WTC11 (cell line): ENCODE measurements around the gene FASTKD1. TPM values are rescaled to one million over a fixed set of nuclear protein-coding genes. Genes with fewer than 3 reads are reported as not detected.

Experiments used
- ATAC-seq: fragments of 200-7000 bp; cut with Tn5 transposase; 2 replicates; pipeline ENCODE4 v1.10.0; 2021; ENCODE audit warnings: mild to moderate bottlenecking, moderate library complexity
- CTCF ChIA-PET: fragments of 300-600 bp; sonication (Branson Sonifier 250); formaldehyde crosslinking; loops from one replicate; lab custom pipeline; 2021; ENCODE audit warnings: antibody characterized with exemption; lab: Charles Lee
- POLR2A ChIA-PET: fragments of 350-600 bp; sonication (Branson Sonifier 250); formaldehyde crosslinking; loops from one replicate; lab custom pipeline; 2021; ENCODE audit warnings: antibody characterized with exemption; lab: Charles Lee
- DNase-seq: peaks from one replicate; pipeline ENCODE4 v3.0.0; 2021; ENCODE audit warnings: low spot score
- H3K27ac Mint-ChIP-seq: 2 replicates; pipeline ENCODE4 v1.8.0; 2021; ENCODE audit warnings: mixed read lengths
- H3K27me3 Mint-ChIP-seq: 2 replicates; pipeline ENCODE4 v1.8.0; 2021; ENCODE audit warnings: low read depth, mild to moderate bottlenecking, moderate library complexity, mixed read lengths
- H3K36me3 Mint-ChIP-seq: 2 replicates; pipeline ENCODE4 v1.8.0; 2021; ENCODE audit warnings: mixed read lengths
- H3K4me1 Mint-ChIP-seq: 2 replicates; pipeline ENCODE4 v1.8.0; 2022; ENCODE audit warnings: mixed read lengths
- H3K4me3 Mint-ChIP-seq: 2 replicates; pipeline ENCODE4 v1.8.0; 2021; ENCODE audit warnings: mild to moderate bottlenecking, moderate library complexity, mixed read lengths
- H3K9me3 Mint-ChIP-seq: 2 replicates; pipeline ENCODE4 v1.8.0; 2021; ENCODE audit warnings: mixed read lengths
- CBFB ChIP-seq: sonication (generic); formaldehyde crosslinking; IDR thresholded peaks from 2 replicates; pipeline ENCODE4 v1.8.1; 2022; ENCODE audit warnings: mild to moderate bottlenecking, low read depth, missing genetic modification reagents
- FOXK1 ChIP-seq: sonication (generic); formaldehyde crosslinking; IDR thresholded peaks from 2 replicates; pipeline ENCODE4 v1.8.0; 2022; ENCODE audit warnings: mild to moderate bottlenecking, moderate library complexity, missing genetic modification reagents
- GABPB1 ChIP-seq: sonication (generic); formaldehyde crosslinking; IDR thresholded peaks from 2 replicates; pipeline ENCODE4 v1.8.1; 2023; ENCODE audit warnings: mild to moderate bottlenecking, missing genetic modification reagents
- IRF2 ChIP-seq: sonication (generic); formaldehyde crosslinking; IDR thresholded peaks from 2 replicates; pipeline ENCODE4 v1.8.0; 2022; ENCODE audit warnings: low read depth, missing genetic modification reagents, borderline replicate concordance
- JUN ChIP-seq: sonication (generic); formaldehyde crosslinking; IDR thresholded peaks from 2 replicates; pipeline ENCODE4 v1.8.0; 2023; ENCODE audit warnings: mild to moderate bottlenecking, missing genetic modification reagents
- NFYB ChIP-seq: sonication (generic); formaldehyde crosslinking; conservative IDR thresholded peaks from 2 replicates; pipeline ENCODE4 v1.8.0; 2022; ENCODE audit warnings: low read depth, missing genetic modification reagents
- NR1H2 ChIP-seq: sonication (generic); formaldehyde crosslinking; IDR thresholded peaks from 2 replicates; pipeline ENCODE4 v1.9.0; 2021; ENCODE audit warnings: mild to moderate bottlenecking, moderate library complexity, missing genetic modification reagents
- SMAD4 ChIP-seq: sonication (generic); formaldehyde crosslinking; IDR thresholded peaks from 2 replicates; pipeline ENCODE4 v1.8.0; 2022; ENCODE audit warnings: mild to moderate bottlenecking, missing genetic modification reagents
- TCF7 ChIP-seq: sonication (generic); formaldehyde crosslinking; IDR thresholded peaks from 2 replicates; pipeline ENCODE4 v1.8.0; 2022; ENCODE audit warnings: mild to moderate bottlenecking, low read depth, missing genetic modification reagents, moderate library complexity
- TEAD1 ChIP-seq: sonication (generic); formaldehyde crosslinking; IDR thresholded peaks from 2 replicates; pipeline ENCODE4 v1.8.0; 2022; ENCODE audit warnings: mild to moderate bottlenecking, missing genetic modification reagents
- TP53 ChIP-seq: sonication (generic); formaldehyde crosslinking; IDR thresholded peaks from 2 replicates; pipeline ENCODE4 v1.8.1; 2023; ENCODE audit warnings: mild to moderate bottlenecking, missing genetic modification reagents
- ZNF121 ChIP-seq: sonication (generic); formaldehyde crosslinking; IDR thresholded peaks from 2 replicates; pipeline ENCODE4 v1.8.0; 2023; ENCODE audit warnings: missing genetic modification reagents
- total RNA-seq: library from RNA; stranded (reverse); gene quantifications from 3 replicates; pipeline ENCODE4 v1.2.3, GENCODE V29; 2021
- TF ChIP-seq, protein P1 (sequence below): sonication (generic); formaldehyde crosslinking; IDR thresholded peaks from 2 replicates; pipeline ENCODE4 v1.8.1; 2023; ENCODE audit warnings: mild to moderate bottlenecking, moderate library complexity, missing genetic modification reagents
- TF ChIP-seq, protein P2 (sequence below): sonication (generic); formaldehyde crosslinking; IDR thresholded peaks from 2 replicates; pipeline ENCODE4 v1.8.1; 2023; ENCODE audit warnings: mild to moderate bottlenecking, missing genetic modification reagents
- TF ChIP-seq, protein P3 (sequence below): fragments of 250-450 bp; sonication (Bioruptor Pico); IDR thresholded peaks from 2 replicates; pipeline ENCODE4 v2.1.2; 2022; ENCODE audit warnings: mild to moderate bottlenecking, moderate library complexity
- TF ChIP-seq, protein P4 (sequence below): sonication (generic); formaldehyde crosslinking; IDR thresholded peaks from 2 replicates; pipeline ENCODE4 v1.8.0; 2022; ENCODE audit warnings: mild to moderate bottlenecking, missing genetic modification reagents
- TF ChIP-seq, protein P5 (sequence below): sonication (generic); formaldehyde crosslinking; IDR thresholded peaks from 2 replicates; pipeline ENCODE4 v1.8.1; 2023; ENCODE audit warnings: mild to moderate bottlenecking, missing genetic modification reagents, moderate library complexity
- TF ChIP-seq, protein P6 (sequence below): sonication (generic); formaldehyde crosslinking; IDR thresholded peaks from 2 replicates; pipeline ENCODE4 v1.8.0; 2023; ENCODE audit warnings: missing genetic modification reagents, mild to moderate bottlenecking, borderline replicate concordance
- TF ChIP-seq, protein P7 (sequence below): sonication (generic); formaldehyde crosslinking; IDR thresholded peaks from 2 replicates; pipeline ENCODE4 v1.8.0; 2022; ENCODE audit warnings: mild to moderate bottlenecking, missing genetic modification reagents
- TF ChIP-seq, protein P8 (sequence below): fragments of 200-600 bp; IDR thresholded peaks from 2 replicates; pipeline ENCODE4 v1.8.0; 2022; ENCODE audit warnings: antibody characterized with exemption

FASTKD1 gene
- total RNA-seq, 1 experiment from 2014 or later, result 69.7 TPM

DNA sequence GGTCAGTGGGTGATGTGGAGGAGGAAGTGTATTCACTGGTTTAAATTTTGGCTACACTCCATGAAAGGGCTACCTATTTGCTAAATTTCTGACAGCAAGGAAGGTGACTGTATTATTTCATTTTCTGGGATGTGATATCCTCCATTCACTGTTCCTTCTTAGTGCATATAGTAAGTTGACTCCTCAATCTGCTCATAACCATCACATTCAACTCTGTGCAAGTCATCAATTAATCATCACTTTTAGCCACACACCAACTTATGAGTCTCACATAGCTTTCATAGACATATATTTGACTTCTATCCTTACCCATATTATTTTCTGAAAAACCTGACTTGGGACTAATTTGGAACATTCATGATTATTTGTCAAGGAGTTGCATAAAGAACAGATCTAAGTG is 47.2 kb downstream of the FASTKD1 start (continued):
- no peak for TF ChIP-seq FOXK1 (CRISPR knock-in tag)
- TF ChIP-seq IRF2, result no peak
- no peak for TF ChIP-seq CBFB (CRISPR knock-in tag)
- no peak for TF ChIP-seq SMAD4 (CRISPR knock-in tag)
- TF ChIP-seq, all 79 proteins: peak for 0

DNA sequence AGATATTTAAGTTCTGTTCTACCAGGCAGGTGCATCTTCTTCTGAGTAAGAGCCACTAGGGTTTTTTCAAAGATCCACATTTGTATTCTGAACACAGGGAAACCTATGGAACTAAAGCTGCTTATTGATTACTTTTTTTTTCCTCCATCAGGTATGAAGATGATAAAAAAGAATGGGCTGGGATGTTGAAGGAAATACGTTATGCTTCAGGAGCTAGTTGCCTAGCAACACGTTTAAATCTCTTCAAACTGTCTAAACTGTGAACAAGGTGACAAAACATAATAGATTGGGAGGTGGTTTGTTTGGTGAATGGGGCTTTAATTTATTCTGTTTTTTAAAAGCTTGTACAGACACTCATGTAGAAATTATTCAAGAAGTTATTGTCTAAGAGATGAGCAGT is 48.2 kb downstream of the FASTKD1 start:
- peaks cover 7% of the 10 kb centered on the region for H3K36me3 Mint-ChIP-seq
- H3K27me3 Mint-ChIP-seq, result no peaks in the 10 kb centered on the region
- ATAC-seq (no peak), DNase-seq (no peak)
- no peaks in the 10 kb centered on the region for H3K9me3 Mint-ChIP-seq
- H3K4me3 Mint-ChIP-seq, result no peak overlapping the region
- TF ChIP-seq, protein P1, sequence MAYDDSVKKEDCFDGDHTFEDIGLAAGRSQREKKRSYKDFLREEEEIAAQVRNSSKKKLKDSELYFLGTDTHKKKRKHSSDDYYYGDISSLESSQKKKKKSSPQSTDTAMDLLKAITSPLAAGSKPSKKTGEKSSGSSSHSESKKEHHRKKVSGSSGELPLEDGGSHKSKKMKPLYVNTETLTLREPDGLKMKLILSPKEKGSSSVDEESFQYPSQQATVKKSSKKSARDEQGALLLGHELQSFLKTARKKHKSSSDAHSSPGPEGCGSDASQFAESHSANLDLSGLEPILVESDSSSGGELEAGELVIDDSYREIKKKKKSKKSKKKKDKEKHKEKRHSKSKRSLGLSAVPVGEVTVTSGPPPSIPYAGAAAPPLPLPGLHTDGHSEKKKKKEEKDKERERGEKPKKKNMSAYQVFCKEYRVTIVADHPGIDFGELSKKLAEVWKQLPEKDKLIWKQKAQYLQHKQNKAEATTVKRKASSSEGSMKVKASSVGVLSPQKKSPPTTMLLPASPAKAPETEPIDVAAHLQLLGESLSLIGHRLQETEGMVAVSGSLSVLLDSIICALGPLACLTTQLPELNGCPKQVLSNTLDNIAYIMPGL (CRISPR knock-in tag), result no peak
- TF ChIP-seq, protein P2, sequence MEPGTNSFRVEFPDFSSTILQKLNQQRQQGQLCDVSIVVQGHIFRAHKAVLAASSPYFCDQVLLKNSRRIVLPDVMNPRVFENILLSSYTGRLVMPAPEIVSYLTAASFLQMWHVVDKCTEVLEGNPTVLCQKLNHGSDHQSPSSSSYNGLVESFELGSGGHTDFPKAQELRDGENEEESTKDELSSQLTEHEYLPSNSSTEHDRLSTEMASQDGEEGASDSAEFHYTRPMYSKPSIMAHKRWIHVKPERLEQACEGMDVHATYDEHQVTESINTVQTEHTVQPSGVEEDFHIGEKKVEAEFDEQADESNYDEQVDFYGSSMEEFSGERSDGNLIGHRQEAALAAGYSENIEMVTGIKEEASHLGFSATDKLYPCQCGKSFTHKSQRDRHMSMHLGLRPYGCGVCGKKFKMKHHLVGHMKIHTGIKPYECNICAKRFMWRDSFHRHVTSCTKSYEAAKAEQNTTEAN (CRISPR knock-in tag), result no peak
- no peak for TF ChIP-seq NFYB
- no peak for TF ChIP-seq GABPB1 (CRISPR knock-in tag)
- TF ChIP-seq, protein P3, sequence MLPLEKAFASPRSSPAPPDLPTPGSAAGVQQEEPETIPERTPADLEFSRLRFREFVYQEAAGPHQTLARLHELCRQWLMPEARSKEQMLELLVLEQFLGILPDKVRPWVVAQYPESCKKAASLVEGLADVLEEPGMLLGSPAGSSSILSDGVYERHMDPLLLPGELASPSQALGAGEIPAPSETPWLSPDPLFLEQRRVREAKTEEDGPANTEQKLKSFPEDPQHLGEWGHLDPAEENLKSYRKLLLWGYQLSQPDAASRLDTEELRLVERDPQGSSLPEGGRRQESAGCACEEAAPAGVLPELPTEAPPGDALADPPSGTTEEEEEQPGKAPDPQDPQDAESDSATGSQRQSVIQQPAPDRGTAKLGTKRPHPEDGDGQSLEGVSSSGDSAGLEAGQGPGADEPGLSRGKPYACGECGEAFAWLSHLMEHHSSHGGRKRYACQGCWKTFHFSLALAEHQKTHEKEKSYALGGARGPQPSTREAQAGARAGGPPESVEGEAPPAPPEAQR (CRISPR knock-in tag), result no peak
- TF ChIP-seq, protein P4, sequence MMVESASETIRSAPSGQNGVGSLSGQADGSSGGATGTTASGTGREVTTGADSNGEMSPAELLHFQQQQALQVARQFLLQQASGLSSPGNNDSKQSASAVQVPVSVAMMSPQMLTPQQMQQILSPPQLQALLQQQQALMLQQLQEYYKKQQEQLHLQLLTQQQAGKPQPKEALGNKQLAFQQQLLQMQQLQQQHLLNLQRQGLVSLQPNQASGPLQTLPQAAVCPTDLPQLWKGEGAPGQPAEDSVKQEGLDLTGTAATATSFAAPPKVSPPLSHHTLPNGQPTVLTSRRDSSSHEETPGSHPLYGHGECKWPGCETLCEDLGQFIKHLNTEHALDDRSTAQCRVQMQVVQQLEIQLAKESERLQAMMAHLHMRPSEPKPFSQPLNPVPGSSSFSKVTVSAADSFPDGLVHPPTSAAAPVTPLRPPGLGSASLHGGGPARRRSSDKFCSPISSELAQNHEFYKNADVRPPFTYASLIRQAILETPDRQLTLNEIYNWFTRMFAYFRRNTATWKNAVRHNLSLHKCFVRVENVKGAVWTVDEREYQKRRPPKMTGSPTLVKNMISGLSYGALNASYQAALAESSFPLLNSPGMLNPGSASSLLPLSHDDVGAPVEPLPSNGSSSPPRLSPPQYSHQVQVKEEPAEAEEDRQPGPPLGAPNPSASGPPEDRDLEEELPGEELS, result no peak
- ChIA-PET POLR2A (no interaction called here), CTCF (interaction anchor here (0.7 kb wide), 1 partner anchor 73 kb away, joined by 9 read pairs; no protein-coding TSS in a partner anchor)
- no peaks in the 10 kb centered on the region for H3K4me1 Mint-ChIP-seq
- no peak overlapping the region for H3K27ac Mint-ChIP-seq

DNA sequence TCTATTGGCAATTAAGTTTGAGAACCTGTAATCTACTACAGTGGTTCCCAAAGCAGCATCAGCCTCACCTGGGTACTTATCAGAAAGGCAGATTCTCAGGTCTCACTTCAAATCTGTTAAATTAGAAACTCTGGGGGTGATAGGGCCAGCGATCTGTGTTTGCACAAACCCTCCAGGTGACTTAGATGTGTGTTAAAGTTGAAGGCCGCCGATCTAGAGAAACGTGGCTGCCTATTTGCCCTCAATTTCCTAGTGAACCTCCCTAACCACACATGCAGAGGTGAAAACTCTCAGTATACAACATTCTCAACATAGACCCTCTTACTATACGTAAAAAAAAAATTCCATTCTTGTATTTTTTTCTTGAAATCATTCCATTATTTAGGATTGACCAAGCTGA is 50.0 kb downstream of the FASTKD1 start:
- no peak overlapping the region for H3K27ac Mint-ChIP-seq
- H3K4me1 Mint-ChIP-seq, result no peaks in the 10 kb centered on the region
- H3K27me3 Mint-ChIP-seq, result no peaks in the 10 kb centered on the region
- no peaks in the 10 kb centered on the region; the same call in 1 of the 2 replicates for H3K36me3 Mint-ChIP-seq
- H3K4me3 Mint-ChIP-seq, result no peak overlapping the region
- POLR2A ChIA-PET, result no interaction called here
- CTCF ChIA-PET, result no interaction called here
- H3K9me3 Mint-ChIP-seq, result no peaks in the 10 kb centered on the region
- no peak for DNase-seq
- ATAC-seq, result no peak
- TF ChIP-seq TCF7 (CRISPR knock-in tag) (no peak), NR1H2 (no peak), TP53 (no peak), ZNF121 (CRISPR knock-in tag) (no peak), TEAD1 (no peak), JUN (no peak)
- TF ChIP-seq, protein P5, sequence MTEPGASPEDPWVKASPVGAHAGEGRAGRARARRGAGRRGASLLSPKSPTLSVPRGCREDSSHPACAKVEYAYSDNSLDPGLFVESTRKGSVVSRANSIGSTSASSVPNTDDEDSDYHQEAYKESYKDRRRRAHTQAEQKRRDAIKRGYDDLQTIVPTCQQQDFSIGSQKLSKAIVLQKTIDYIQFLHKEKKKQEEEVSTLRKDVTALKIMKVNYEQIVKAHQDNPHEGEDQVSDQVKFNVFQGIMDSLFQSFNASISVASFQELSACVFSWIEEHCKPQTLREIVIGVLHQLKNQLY, result no peak
- TF ChIP-seq, protein P6, sequence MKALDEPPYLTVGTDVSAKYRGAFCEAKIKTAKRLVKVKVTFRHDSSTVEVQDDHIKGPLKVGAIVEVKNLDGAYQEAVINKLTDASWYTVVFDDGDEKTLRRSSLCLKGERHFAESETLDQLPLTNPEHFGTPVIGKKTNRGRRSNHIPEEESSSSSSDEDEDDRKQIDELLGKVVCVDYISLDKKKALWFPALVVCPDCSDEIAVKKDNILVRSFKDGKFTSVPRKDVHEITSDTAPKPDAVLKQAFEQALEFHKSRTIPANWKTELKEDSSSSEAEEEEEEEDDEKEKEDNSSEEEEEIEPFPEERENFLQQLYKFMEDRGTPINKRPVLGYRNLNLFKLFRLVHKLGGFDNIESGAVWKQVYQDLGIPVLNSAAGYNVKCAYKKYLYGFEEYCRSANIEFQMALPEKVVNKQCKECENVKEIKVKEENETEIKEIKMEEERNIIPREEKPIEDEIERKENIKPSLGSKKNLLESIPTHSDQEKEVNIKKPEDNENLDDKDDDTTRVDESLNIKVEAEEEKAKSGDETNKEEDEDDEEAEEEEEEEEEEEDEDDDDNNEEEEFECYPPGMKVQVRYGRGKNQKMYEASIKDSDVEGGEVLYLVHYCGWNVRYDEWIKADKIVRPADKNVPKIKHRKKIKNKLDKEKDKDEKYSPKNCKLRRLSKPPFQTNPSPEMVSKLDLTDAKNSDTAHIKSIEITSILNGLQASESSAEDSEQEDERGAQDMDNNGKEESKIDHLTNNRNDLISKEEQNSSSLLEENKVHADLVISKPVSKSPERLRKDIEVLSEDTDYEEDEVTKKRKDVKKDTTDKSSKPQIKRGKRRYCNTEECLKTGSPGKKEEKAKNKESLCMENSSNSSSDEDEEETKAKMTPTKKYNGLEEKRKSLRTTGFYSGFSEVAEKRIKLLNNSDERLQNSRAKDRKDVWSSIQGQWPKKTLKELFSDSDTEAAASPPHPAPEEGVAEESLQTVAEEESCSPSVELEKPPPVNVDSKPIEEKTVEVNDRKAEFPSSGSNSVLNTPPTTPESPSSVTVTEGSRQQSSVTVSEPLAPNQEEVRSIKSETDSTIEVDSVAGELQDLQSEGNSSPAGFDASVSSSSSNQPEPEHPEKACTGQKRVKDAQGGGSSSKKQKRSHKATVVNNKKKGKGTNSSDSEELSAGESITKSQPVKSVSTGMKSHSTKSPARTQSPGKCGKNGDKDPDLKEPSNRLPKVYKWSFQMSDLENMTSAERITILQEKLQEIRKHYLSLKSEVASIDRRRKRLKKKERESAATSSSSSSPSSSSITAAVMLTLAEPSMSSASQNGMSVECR, result no peak
- TF ChIP-seq, protein P7, sequence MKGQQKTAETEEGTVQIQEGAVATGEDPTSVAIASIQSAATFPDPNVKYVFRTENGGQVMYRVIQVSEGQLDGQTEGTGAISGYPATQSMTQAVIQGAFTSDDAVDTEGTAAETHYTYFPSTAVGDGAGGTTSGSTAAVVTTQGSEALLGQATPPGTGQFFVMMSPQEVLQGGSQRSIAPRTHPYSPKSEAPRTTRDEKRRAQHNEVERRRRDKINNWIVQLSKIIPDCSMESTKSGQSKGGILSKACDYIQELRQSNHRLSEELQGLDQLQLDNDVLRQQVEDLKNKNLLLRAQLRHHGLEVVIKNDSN (CRISPR knock-in tag), result no peak
- TF ChIP-seq, protein P8, sequence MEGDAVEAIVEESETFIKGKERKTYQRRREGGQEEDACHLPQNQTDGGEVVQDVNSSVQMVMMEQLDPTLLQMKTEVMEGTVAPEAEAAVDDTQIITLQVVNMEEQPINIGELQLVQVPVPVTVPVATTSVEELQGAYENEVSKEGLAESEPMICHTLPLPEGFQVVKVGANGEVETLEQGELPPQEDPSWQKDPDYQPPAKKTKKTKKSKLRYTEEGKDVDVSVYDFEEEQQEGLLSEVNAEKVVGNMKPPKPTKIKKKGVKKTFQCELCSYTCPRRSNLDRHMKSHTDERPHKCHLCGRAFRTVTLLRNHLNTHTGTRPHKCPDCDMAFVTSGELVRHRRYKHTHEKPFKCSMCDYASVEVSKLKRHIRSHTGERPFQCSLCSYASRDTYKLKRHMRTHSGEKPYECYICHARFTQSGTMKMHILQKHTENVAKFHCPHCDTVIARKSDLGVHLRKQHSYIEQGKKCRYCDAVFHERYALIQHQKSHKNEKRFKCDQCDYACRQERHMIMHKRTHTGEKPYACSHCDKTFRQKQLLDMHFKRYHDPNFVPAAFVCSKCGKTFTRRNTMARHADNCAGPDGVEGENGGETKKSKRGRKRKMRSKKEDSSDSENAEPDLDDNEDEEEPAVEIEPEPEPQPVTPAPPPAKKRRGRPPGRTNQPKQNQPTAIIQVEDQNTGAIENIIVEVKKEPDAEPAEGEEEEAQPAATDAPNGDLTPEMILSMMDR, result no peak
